ENCODE results near the gene ZNF500. TPM values are rescaled to one million over a fixed set of nuclear protein-coding genes. Genes with fewer than 3 reads are reported as not detected.

The ZNF500 gene
- total RNA-seq, 1 experiment from 2014 or later, result 10.4 TPM

- H3F3A ChIP-seq (ENCODE audit: low read length, unreplicated experiment), result no peaks in the 10 kb centered on the region
- no peaks in the 10 kb centered on the region for H3K9me2 ChIP-seq (replicated peaks; ENCODE audit: low read length)
- no peak overlapping the region for H3K27ac ChIP-seq (ENCODE audit: low read length)
- ChIA-PET CTCF (no interaction called here), POLR2A (ENCODE audit: unreplicated experiment) (no interaction called here)
- H3K4me3 ChIP-seq (ENCODE audit: low read length), result no peak overlapping the region
- H3K4me1 ChIP-seq (ENCODE audit: insufficient read depth, low read length), result no peaks in the 10 kb centered on the region
- H3K9me3 ChIP-seq (ENCODE audit: low read length), result no peaks in the 10 kb centered on the region
- H3K9ac ChIP-seq (ENCODE audit: low read length), result no peak overlapping the region
- no peak overlapping the region for H3K4me2 ChIP-seq (ENCODE audit: low read length)
- H4K20me1 ChIP-seq (ENCODE audit: low read length), result no peaks in the 10 kb centered on the region
- no peaks in the 10 kb centered on the region; the same call in 1 of the 2 replicates for H3K36me3 ChIP-seq (ENCODE audit: low read depth, low read length)
- H3K27me3 ChIP-seq (ENCODE audit: low read length), result no peaks in the 10 kb centered on the region
- ATAC-seq, result peak; percentile 39; the same call in 1 of the 2 replicates
- DNase-seq, result no peak
- H3K79me2 ChIP-seq (ENCODE audit: low read length), result no peaks in the 10 kb centered on the region
- BruUV-seq (replicated peaks), result no TSS peak
- H2AFZ ChIP-seq (ENCODE audit: low read length), result no peak overlapping the region
- no peak for TF ChIP-seq CTCF (conservative IDR thresholded peaks at IDR 0.05; ENCODE audit: low read depth, low read length)
- TF ChIP-seq EZH2phosphoT487 (IDR thresholded peaks at IDR 0.05; ENCODE audit: borderline replicate concordance, low read length), result no peak
- TF ChIP-seq EZH2 (IDR thresholded peaks at IDR 0.05; ENCODE audit: low read length, unreplicated experiment), result no peak
- intact Hi-C loops (cut with micrococcal nuclease), result no loop called here
Measured at GRCh38 chr16:4700380-4700996, 66.5 kb downstream of the ZNF500 start.

GRCh38 chr16:4699046-4699556 is 67.9 kb downstream of the ZNF500 start:
- Histone ChIP-seq H3K27ac (ENCODE audit: low read length) (no peak overlapping the region), H3K4me3 (ENCODE audit: low read length) (no peak overlapping the region), H3K9me3 (ENCODE audit: low read length) (no peaks in the 10 kb centered on the region), H3K4me1 (ENCODE audit: insufficient read depth, low read length) (no peaks in the 10 kb centered on the region), H3K36me3 (ENCODE audit: low read depth, low read length) (no peaks in the 10 kb centered on the region; the same call in 1 of the 2 replicates), H3K9me2 (replicated peaks; ENCODE audit: low read length) (no peaks in the 10 kb centered on the region), H4K20me1 (ENCODE audit: low read length) (no peaks in the 10 kb centered on the region), H3K27me3 (ENCODE audit: low read length) (no peaks in the 10 kb centered on the region), H3K9ac (ENCODE audit: low read length) (no peak overlapping the region), H3F3A (ENCODE audit: low read length, unreplicated experiment) (no peaks in the 10 kb centered on the region), H3K79me2 (ENCODE audit: low read length) (no peaks in the 10 kb centered on the region), H2AFZ (ENCODE audit: low read length) (no peak overlapping the region), H3K4me2 (ENCODE audit: low read length) (no peak overlapping the region)
- DNase-seq (no peak), ATAC-seq (no peak)
- no peak for TF ChIP-seq EZH2 (IDR thresholded peaks at IDR 0.05; ENCODE audit: low read length, unreplicated experiment)
- intact Hi-C loops (cut with micrococcal nuclease), result no loop called here
- ChIA-PET CTCF (no interaction called here), POLR2A (ENCODE audit: unreplicated experiment) (no interaction called here)
- BruUV-seq (replicated peaks), result no TSS peak

GRCh38 chr16:4698321-4699045 is 68.5 kb downstream of the ZNF500 start:
- DNase-seq (no peak), ATAC-seq (no peak)
- no peaks in the 10 kb centered on the region for H3K4me1 ChIP-seq (ENCODE audit: insufficient read depth, low read length)
- TF ChIP-seq CTCF (conservative IDR thresholded peaks at IDR 0.05; ENCODE audit: low read depth, low read length), result no peak
- no peak for TF ChIP-seq EZH2 (IDR thresholded peaks at IDR 0.05; ENCODE audit: low read length, unreplicated experiment)
- TF ChIP-seq EZH2phosphoT487 (IDR thresholded peaks at IDR 0.05; ENCODE audit: borderline replicate concordance, low read length), result no peak
- H3K9me3 ChIP-seq (ENCODE audit: low read length), result no peaks in the 10 kb centered on the region
- CTCF ChIA-PET, result no interaction called here
- H3K36me3 ChIP-seq (ENCODE audit: low read depth, low read length), result no peaks in the 10 kb centered on the region; the same call in 1 of the 2 replicates
- H2AFZ ChIP-seq (ENCODE audit: low read length), result no peak overlapping the region
- H3K27ac ChIP-seq (ENCODE audit: low read length), result no peak overlapping the region
- H3K9ac ChIP-seq (ENCODE audit: low read length), result no peak overlapping the region
- H3F3A ChIP-seq (ENCODE audit: low read length, unreplicated experiment), result no peaks in the 10 kb centered on the region
- no peak overlapping the region for H3K4me2 ChIP-seq (ENCODE audit: low read length)
- no peaks in the 10 kb centered on the region for H3K27me3 ChIP-seq (ENCODE audit: low read length)
- intact Hi-C loops (cut with micrococcal nuclease), result no loop called here
- no TSS peak for BruUV-seq (replicated peaks)
- no peaks in the 10 kb centered on the region for H4K20me1 ChIP-seq (ENCODE audit: low read length)
- POLR2A ChIA-PET (ENCODE audit: unreplicated experiment), result no interaction called here
- 0 out of 2 replicates have a peak, but pooled peaks cover 3% of the 10 kb centered on the region for H3K79me2 ChIP-seq (ENCODE audit: low read length)
- H3K9me2 ChIP-seq (replicated peaks; ENCODE audit: low read length), result no peaks in the 10 kb centered on the region
- H3K4me3 ChIP-seq (ENCODE audit: low read length), result no peak overlapping the region

Other genes starting within 250 kb of the ZNF500 start
- gene CDIP1, start 228.4 kb downstream of the ZNF500 start, total RNA-seq (2014; rRNA removed), result 7.1 and 8.7 TPM in 2 replicates
- gene C16orf96, start 210.8 kb downstream of the ZNF500 start, total RNA-seq (2014; rRNA removed), result not detected in 2 replicates
- 24.6 and 28.2 TPM in 2 replicates for gene UBALD1, start 152.3 kb downstream of the ZNF500 start, total RNA-seq (2014; rRNA removed)
- 22.7 and 38.2 TPM in 2 replicates for gene MGRN1, start 142.3 kb downstream of the ZNF500 start, total RNA-seq (2014; rRNA removed)
- gene NUDT16L1, start 73.6 kb downstream of the ZNF500 start, total RNA-seq (2014; rRNA removed), result 49.9 and 64.3 TPM in 2 replicates
- 22.6 and 25.1 TPM in 2 replicates for gene ANKS3, start 32.9 kb downstream of the ZNF500 start, total RNA-seq (2014; rRNA removed)
- 0.58 and 1.2 TPM in 2 replicates for gene DNAAF8, start 32.6 kb downstream of the ZNF500 start, total RNA-seq (2014; rRNA removed)
- gene SEPTIN12, start 21.2 kb upstream of the ZNF500 start, total RNA-seq (2014; rRNA removed), result not detected in 2 replicates
- not detected in 2 replicates for gene SMIM22, start 28.2 kb upstream of the ZNF500 start, total RNA-seq (2014; rRNA removed)
- 23.3 and 24.1 TPM in 2 replicates for gene ROGDI, start 35.5 kb upstream of the ZNF500 start, total RNA-seq (2014; rRNA removed)
- 30.6 and 41.2 TPM in 2 replicates for gene GLYR1, start 80.1 kb upstream of the ZNF500 start, total RNA-seq (2014; rRNA removed)
- gene UBN1, start 80.3 kb upstream of the ZNF500 start, total RNA-seq (2014; rRNA removed), result 21.4 and 21.9 TPM in 2 replicates
- 18.8 and 22.8 TPM in 2 replicates for gene PPL, start 170.0 kb upstream of the ZNF500 start, total RNA-seq (2014; rRNA removed)
- gene SEC14L5, start 191.2 kb upstream of the ZNF500 start, total RNA-seq (2014; rRNA removed), result not detected in 2 replicates